ENCODE measurements around the gene SLC27A4. TPM values are rescaled to one million over a fixed set of nuclear protein-coding genes. Genes with fewer than 3 reads are reported as not detected.
"Not testable (repeated sequence)": the region's sequence is repeated elsewhere in the genome, so short reads cannot be mapped to it uniquely, and the experiment has no call there.

The SLC27A4 gene
- total and polyA plus RNA-seq, 7 donors: 10.4 to 61.5 (median 24.7) TPM

- H3K9me3 ChIP-seq: no peaks in the 10 kb centered on the region
- WGBS, 3 donors: 75 to 87% (median 78%) methylated on average over 7 of the region's 7 CpGs
- H3K4me3 ChIP-seq: no peak overlapping the region
- no peak for ATAC-seq
- peaks cover 5 to 28% of the 10 kb centered on the region in 2 donors for H3K36me3 ChIP-seq (ENCODE audit: insufficient read depth in 1 of 2, low read depth in 1 of 2)
- H3K4me1 ChIP-seq: no peaks in the 10 kb centered on the region
- no peak overlapping the region for H3K27ac ChIP-seq
- no peak for DNase-seq
- TF ChIP-seq CTCF (IDR thresholded peaks at IDR 0.05): no peak
- H3K27me3 ChIP-seq (ENCODE audit: insufficient read depth in 3 of 3, low read length in 2 of 3): no peaks in the 10 kb centered on the region
- intact Hi-C loops (cut with DNase I): no loop called here
Measured at GRCh38 chr9:128335161-128335560, 5.2 kb upstream of the SLC27A4 start.

DNA sequence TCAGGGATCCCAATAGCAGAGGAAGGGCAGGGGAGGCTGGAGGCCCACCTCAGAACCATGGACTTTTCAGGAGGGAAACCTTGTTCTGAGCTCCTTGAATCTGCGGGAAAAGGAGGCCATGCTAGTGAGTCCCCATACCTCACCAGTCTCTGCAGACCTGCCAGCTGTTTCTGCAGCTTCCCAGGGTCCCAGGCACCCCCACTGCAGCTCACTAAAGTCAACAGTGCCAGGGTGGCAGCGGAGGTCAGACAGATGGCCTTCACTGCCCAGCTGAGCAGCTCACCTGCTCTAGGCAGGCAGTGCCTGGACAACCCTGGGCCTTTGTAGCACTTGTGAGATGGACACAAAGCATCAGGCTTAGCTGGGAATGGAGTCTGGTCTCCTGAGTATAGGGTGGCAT is 4.4 kb upstream of the SLC27A4 start:
- no peak overlapping the region for H3K27ac ChIP-seq
- no peak for DNase-seq
- ATAC-seq: no peak
- no peaks in the 10 kb centered on the region for H3K27me3 ChIP-seq (ENCODE audit: insufficient read depth in 3 of 3, low read length in 2 of 3)
- intact Hi-C loops (cut with DNase I): no loop called here
- WGBS, 3 donors: 87 to 90% (median 90%) methylated on average over 2 of the region's 2 CpGs
- H3K4me1 ChIP-seq: no peaks in the 10 kb centered on the region
- H3K36me3 ChIP-seq (ENCODE audit: insufficient read depth in 1 of 2, low read depth in 1 of 2): peaks cover 5 to 28% of the 10 kb centered on the region in 2 donors
- no peak overlapping the region for H3K4me3 ChIP-seq
- no peak for TF ChIP-seq CTCF (IDR thresholded peaks at IDR 0.05)
- no peaks in the 10 kb centered on the region for H3K9me3 ChIP-seq

GRCh38 chr9:128337936-128338335 is 2.4 kb upstream of the SLC27A4 start:
- no peak for TF ChIP-seq CTCF (IDR thresholded peaks at IDR 0.05)
- 89 to 91% (median 89%) methylated on average over 7 of the region's 7 CpGs for WGBS, 3 donors
- intact Hi-C loops (cut with DNase I): no loop called here

DNA sequence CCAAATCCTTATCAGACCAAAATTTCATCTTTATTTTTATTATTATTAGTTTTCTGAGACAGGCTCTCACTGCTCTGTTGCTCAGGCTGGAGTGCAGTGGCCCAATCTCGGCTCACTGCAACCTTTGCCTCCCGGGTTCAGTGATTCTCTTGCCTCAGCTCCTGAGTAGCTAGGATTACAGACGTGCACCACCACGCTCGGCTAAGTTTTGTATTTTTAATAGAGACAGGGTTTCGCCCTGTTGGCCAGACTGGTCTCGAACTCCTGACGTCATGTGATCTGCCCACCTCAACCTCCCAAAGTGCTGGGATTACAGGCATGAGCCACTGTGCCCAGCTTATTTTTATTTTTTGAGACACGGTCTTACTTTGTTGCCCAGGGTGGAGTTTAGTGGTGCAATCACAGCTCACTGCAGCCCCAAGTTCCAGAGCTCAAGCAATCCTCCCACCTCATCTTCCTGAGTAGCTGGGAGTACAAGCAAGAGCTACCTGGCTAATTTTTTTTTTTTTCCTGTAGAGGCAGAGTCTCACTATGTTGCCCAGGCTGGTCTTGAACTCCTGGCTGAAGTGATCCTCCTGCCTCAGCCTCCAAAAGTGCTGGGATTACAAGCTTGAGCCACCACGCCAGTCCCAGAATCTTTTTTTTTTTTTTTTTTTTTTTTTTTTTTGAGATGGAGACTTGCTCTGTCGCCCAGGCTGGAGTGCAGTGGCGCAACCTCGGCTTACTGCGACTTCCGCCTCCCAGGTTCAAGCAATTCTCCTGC is 1.3 kb upstream of the SLC27A4 start:
- H3K4me3 ChIP-seq; intact Hi-C loops (cut with DNase I); DNase-seq; H3K4me1 ChIP-seq; H3K27me3 ChIP-seq (ENCODE audit: insufficient read depth in 3 of 3, low read length in 2 of 3); H3K27ac ChIP-seq; ATAC-seq; H3K9me3 ChIP-seq: not testable (repeated sequence)
- WGBS, 3 donors: 91 to 97% (median 91%) methylated on average over 15 of the region's 15 CpGs
- peaks cover 0 to 30% of the 10 kb centered on the region in 2 donors for H3K36me3 ChIP-seq (ENCODE audit: insufficient read depth in 1 of 2, low read depth in 1 of 2)

More at GRCh38 chr9:128337936-128338335, 2.4 kb upstream of the SLC27A4 start:
- H3K4me3 ChIP-seq: no peak overlapping the region
- H3K27me3 ChIP-seq (ENCODE audit: insufficient read depth in 3 of 3, low read length in 2 of 3): no peaks in the 10 kb centered on the region
- no peak for DNase-seq
- peaks cover 7% of the 10 kb centered on the region for H3K4me1 ChIP-seq
- peaks cover 5 to 30% of the 10 kb centered on the region in 2 donors for H3K36me3 ChIP-seq (ENCODE audit: insufficient read depth in 1 of 2, low read depth in 1 of 2)
- no peak for ATAC-seq
- H3K9me3 ChIP-seq: no peaks in the 10 kb centered on the region
- no peak overlapping the region for H3K27ac ChIP-seq

GRCh38 chr9:128340691-128341434 is 536 bp downstream of the SLC27A4 start:
- intact Hi-C loops (cut with DNase I): loop anchor here (2.0 to 5.0 kb wide), 2 partner anchors 44 to 46 kb away; no protein-coding TSS in a partner anchor
- 1 to 2% (median 1%) methylated on average over 38 to 48 of the region's 48 CpGs for WGBS, 3 donors
- peak overlapping the region; percentile 95 for H3K4me3 ChIP-seq
- H3K9me3 ChIP-seq: no peaks in the 10 kb centered on the region
- H3K4me1 ChIP-seq: peaks cover 7% of the 10 kb centered on the region
- H3K27me3 ChIP-seq (ENCODE audit: insufficient read depth in 3 of 3, low read length in 2 of 3): no peaks in the 10 kb centered on the region
- H3K27ac ChIP-seq: peak overlapping the region; percentile 73
- no peak for TF ChIP-seq CTCF (IDR thresholded peaks at IDR 0.05)
- ATAC-seq (peak in 3 of 4 donors; percentile 20 to 22 (median 22)), DNase-seq (no peak)
- H3K36me3 ChIP-seq (ENCODE audit: insufficient read depth in 1 of 2, low read depth in 1 of 2): peaks cover 0 to 40% of the 10 kb centered on the region in 2 donors
